A549 (cell line): Measurements from ENCODE around the gene COL5A2. TPM values are rescaled to one million over a fixed set of nuclear protein-coding genes. Genes with fewer than 3 reads are reported as not detected.

Experiments
- ATAC-seq, 2 experiments: fragments of 200-7000 bp in 1 of 2; fragments of >200 bp in 1 of 2; cut with Nextera tagmentation in 1 of 2; cut with Tn5 transposase in 1 of 2; 3 replicates each; pipeline versions ENCODE4 v1.8.0 to v1.9.1; 2018 to 2020; ENCODE audit warnings: mild to moderate bottlenecking in 1 of 2, moderate library complexity in 1 of 2
- CTCF ChIA-PET: fragments of 300-600 bp; sonication (Branson Sonifier 250); formaldehyde crosslinking; extraction: SDS; loops from one replicate; lab custom pipeline; 2021; ENCODE audit warnings: antibody characterized with exemption, inconsistent platforms; lab: Yijun Ruan, JAX
- POLR2A ChIA-PET: fragments of 350-600 bp; formaldehyde crosslinking; extraction: SDS; loops from one replicate; lab custom pipeline; 2021; ENCODE audit warnings: antibody characterized with exemption, inconsistent platforms; lab: Yijun Ruan, JAX
- DNase-seq, 2 experiments: peaks; one replicate each; pipeline versions ENCODE4 v3.0.0 to v3.0.0-alpha.2; 2011 to 2016; ENCODE audit warnings: low read depth in 1 of 2, low spot score in 1 of 2
- FAIRE-seq: peaks from 2 replicates; lab custom pipeline; 2011; peaks lifted over from hg19 to GRCh38; lab: Jason Lieb, UNC
- H3K27ac ChIP-seq, 2 experiments: fragments of >200 bp; sonication (Bioruptor Twin); formaldehyde crosslinking; 3 replicates each; pipeline ENCODE4 v1.5.1; 2016 to 2017
- H3K4me1 ChIP-seq: fragments of >200 bp; sonication (Bioruptor Twin); formaldehyde crosslinking; 3 replicates; pipeline ENCODE4 v1.6.1; 2016
- H3K4me2 ChIP-seq: fragments of >200 bp; sonication (Bioruptor Twin); formaldehyde crosslinking; 3 replicates; pipeline ENCODE4 v1.6.1; 2016
- H3K4me3 ChIP-seq: fragments of >200 bp; sonication (Bioruptor Twin); formaldehyde crosslinking; 3 replicates; pipeline ENCODE4 v1.5.1; 2016
- H3K9me3 ChIP-seq: fragments of >200 bp; sonication (Bioruptor Twin); formaldehyde crosslinking; 3 replicates; pipeline ENCODE4 v1.6.1; 2016
- CBX2 ChIP-seq: fragments of 200-600 bp; sonication (generic); IDR thresholded peaks from 2 replicates; pipeline ENCODE4 v1.6.1; 2016; ENCODE audit warnings: low read depth, mild to moderate bottlenecking, borderline replicate concordance
- CBX8 ChIP-seq: fragments of 200-600 bp; sonication (generic); IDR thresholded peaks from 2 replicates; pipeline ENCODE4 v1.6.1; 2016
- CEBPB ChIP-seq, 2 experiments: fragments of >200 bp in 1 of 2; sonication (Bioruptor Twin) in 1 of 2; formaldehyde crosslinking in 1 of 2; IDR thresholded peaks; 2 replicates each; pipeline ENCODE4 v1.6.1; 2012 to 2016
- CHD2 ChIP-seq: fragments of 150-350 bp; IDR thresholded peaks from 2 replicates; pipeline ENCODE4 v1.6.1; 2014; ENCODE audit warnings: low read length; ENCODE audit not compliant: partially characterized antibody
- CHD4 ChIP-seq: fragments of 200-600 bp; sonication (generic); IDR thresholded peaks from 2 replicates; pipeline ENCODE4 v1.6.1; 2016; ENCODE audit warnings: antibody characterized with exemption, mild to moderate bottlenecking, borderline replicate concordance
- HOXB13 ChIP-seq: fragments of 250-450 bp; sonication (Bioruptor Pico); IDR thresholded peaks from 2 replicates; pipeline ENCODE4 v1.5.0; 2020; ENCODE audit warnings: low read depth, mild to moderate bottlenecking, moderate library complexity
- HOXB5 ChIP-seq: fragments of 250-450 bp; sonication (Bioruptor Pico); IDR thresholded peaks from 2 replicates; pipeline ENCODE4 v1.5.0; 2020; ENCODE audit warnings: mild to moderate bottlenecking, moderate library complexity
- JUNB ChIP-seq: fragments of >200 bp; sonication (Bioruptor Twin); formaldehyde crosslinking; IDR thresholded peaks from 2 replicates; pipeline ENCODE4 v1.6.1; 2016
- KDM1A ChIP-seq: fragments of 200-600 bp; sonication (generic); IDR thresholded peaks from 2 replicates; pipeline ENCODE4 v1.6.1; 2016; ENCODE audit warnings: low read depth, mild to moderate bottlenecking
- MAFK ChIP-seq: fragments of 450-650 bp; IDR thresholded peaks from 2 replicates; pipeline ENCODE4 v1.6.1; 2014; ENCODE audit not compliant: partially characterized antibody
- NFE2L2 ChIP-seq: fragments of 150-350 bp; conservative IDR thresholded peaks from 2 replicates; pipeline ENCODE4 v1.6.1; 2014; ENCODE audit warnings: low read length
- NPAS2 ChIP-seq: fragments of 250-450 bp; sonication (Bioruptor Pico); IDR thresholded peaks from 2 replicates; pipeline ENCODE4 v1.8.0; 2022; ENCODE audit warnings: mild to moderate bottlenecking, moderate library complexity, borderline replicate concordance
- NR3C1 ChIP-seq: fragments of >200 bp; sonication (Bioruptor Twin); formaldehyde crosslinking; IDR thresholded peaks from 3 replicates; pipeline ENCODE4 v1.6.1; 2017
- RAD21 ChIP-seq, 2 experiments: fragments of >200 bp in 1 of 2; sonication (Bioruptor Twin) in 1 of 2; formaldehyde crosslinking in 1 of 2; IDR thresholded peaks in 1 of 2; conservative IDR thresholded peaks in 1 of 2; 2 replicates in 1 of 2; 3 replicates in 1 of 2; pipeline ENCODE4 v1.6.1; 2012 to 2018; ENCODE audit warnings: inconsistent platforms in 1 of 2
- RARB ChIP-seq: fragments of 250-450 bp; sonication (Bioruptor Pico); IDR thresholded peaks from 2 replicates; pipeline ENCODE4 v1.8.0; 2021; ENCODE audit warnings: mild to moderate bottlenecking, moderate library complexity
- RCOR1 ChIP-seq: fragments of 150-350 bp; IDR thresholded peaks from 2 replicates; pipeline ENCODE4 v1.6.1; 2014; ENCODE audit warnings: antibody characterized with exemption, low read length, low read depth
- ZC3H11A ChIP-seq: fragments of 450-650 bp; IDR thresholded peaks from 2 replicates; pipeline ENCODE4 v1.6.1; 2014; ENCODE audit warnings: antibody characterized with exemption, mild to moderate bottlenecking
- ZFP36 ChIP-seq: fragments of 450-650 bp; IDR thresholded peaks from 2 replicates; pipeline ENCODE4 v1.6.1; 2014; ENCODE audit warnings: borderline replicate concordance; ENCODE audit not compliant: partially characterized antibody
- WGBS: methylation state at CpG from one replicate; pipeline ENCODE4 v1.1.6; 2017; ENCODE audit errors: missing lambda C conversion rate; 5-methylcytosine and 5-hydroxymethylcytosine counted together
- polyA plus RNA-seq, 4 experiments: library from polyadenylated mRNA; depleted of rRNA in 3 of 4; stranded (reverse); fragments of >200 nt; fragmentation: RNase III in 1 of 4; extraction: RNeasy Plus Mini Kit Qiagen cat#74134 plus additional on column Dnase treatment in 1 of 4; gene quantifications; 2 replicates in 3 of 4; 3 replicates in 1 of 4; pipeline ENCODE4 v1.2.3, GENCODE V29; 2011 to 2017
- TF ChIP-seq, protein P1 (sequence below): IDR thresholded peaks from 2 replicates; pipeline ENCODE4 v1.6.1; 2012
- TF ChIP-seq, protein P2 (sequence below): fragments of 200-600 bp; sonication (generic); IDR thresholded peaks from 2 replicates; pipeline ENCODE4 v1.6.1; 2016; ENCODE audit warnings: antibody characterized with exemption, mild to moderate bottlenecking, moderate library complexity
- TF ChIP-seq, protein P3 (sequence below): fragments of 150-350 bp; IDR thresholded peaks from 2 replicates; pipeline ENCODE4 v1.6.1; 2014; ENCODE audit warnings: low read depth, mild to moderate bottlenecking, low read length

COL5A2 gene
- polyA plus RNA-seq, 2 of the 4 experiments (the other 2 are of a cell fraction): 152 to 215 TPM

DNA sequence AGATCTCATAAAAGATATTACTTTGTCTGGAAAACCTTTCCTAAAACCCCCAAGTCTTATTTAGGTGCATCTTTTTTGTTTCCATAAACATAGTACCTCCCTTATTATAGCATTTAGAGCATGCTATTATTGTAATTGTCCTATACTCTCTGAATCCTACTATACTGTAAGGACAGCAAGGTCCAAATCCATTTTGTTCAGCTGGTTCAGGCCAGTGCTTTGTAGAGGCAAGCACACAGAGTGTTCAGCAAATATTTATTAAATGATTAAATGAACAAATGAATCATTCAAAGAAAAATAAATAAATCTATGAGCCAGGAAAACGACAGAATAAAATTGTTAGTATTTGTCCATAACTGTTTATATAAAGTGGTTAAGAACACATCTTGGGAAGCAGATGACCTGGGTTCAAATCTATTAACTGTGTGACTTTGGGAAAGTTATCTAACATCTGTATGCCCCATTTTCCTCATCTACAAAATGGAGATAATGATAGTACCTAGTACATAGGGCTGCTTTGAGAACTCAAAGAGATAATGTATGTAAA lies 119.4 kb downstream of the COL5A2 start:
- FAIRE-seq (no peak), ATAC-seq (peak in 1 of 2 experiments; percentile 68; a peak in 3 of 6 replicates), DNase-seq (peak in 1 of 2 experiments; percentile 12)
- Histone ChIP-seq H3K27ac (no peak overlapping the region; a peak in 1 of 6 replicates), H3K4me1 (peaks cover 14% of the 10 kb centered on the region; the same call in 2 of the 3 replicates), H3K4me3 (no peak overlapping the region), H3K4me2 (no peak overlapping the region; the same call in 2 of the 3 replicates), H3K9me3 (no peaks in the 10 kb centered on the region)
- POLR2A ChIA-PET: no interaction called here
- CTCF ChIA-PET: interaction anchor here (1.3 kb wide), 1 partner anchor 352 kb away, joined by 3 read pairs; no protein-coding TSS in a partner anchor
- TF ChIP-seq JUNB (no peak), NR3C1 (no peak), ZC3H11A (no peak), ZFP36 (no peak), NPAS2 (CRISPR knock-in tag) (no peak), HOXB5 (CRISPR knock-in tag) (no peak), CBX2 (no peak), RCOR1 (no peak), CEBPB (IDR thresholded peaks at IDR 0.05) (no peak), CHD2 (no peak), KDM1A (no peak), CBX8 (no peak), NFE2L2 (no peak), CHD4 (no peak), MAFK (no peak)
- TF ChIP-seq, protein P1, sequence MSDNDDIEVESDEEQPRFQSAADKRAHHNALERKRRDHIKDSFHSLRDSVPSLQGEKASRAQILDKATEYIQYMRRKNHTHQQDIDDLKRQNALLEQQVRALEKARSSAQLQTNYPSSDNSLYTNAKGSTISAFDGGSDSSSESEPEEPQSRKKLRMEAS: no peak
- TF ChIP-seq, protein P2, sequence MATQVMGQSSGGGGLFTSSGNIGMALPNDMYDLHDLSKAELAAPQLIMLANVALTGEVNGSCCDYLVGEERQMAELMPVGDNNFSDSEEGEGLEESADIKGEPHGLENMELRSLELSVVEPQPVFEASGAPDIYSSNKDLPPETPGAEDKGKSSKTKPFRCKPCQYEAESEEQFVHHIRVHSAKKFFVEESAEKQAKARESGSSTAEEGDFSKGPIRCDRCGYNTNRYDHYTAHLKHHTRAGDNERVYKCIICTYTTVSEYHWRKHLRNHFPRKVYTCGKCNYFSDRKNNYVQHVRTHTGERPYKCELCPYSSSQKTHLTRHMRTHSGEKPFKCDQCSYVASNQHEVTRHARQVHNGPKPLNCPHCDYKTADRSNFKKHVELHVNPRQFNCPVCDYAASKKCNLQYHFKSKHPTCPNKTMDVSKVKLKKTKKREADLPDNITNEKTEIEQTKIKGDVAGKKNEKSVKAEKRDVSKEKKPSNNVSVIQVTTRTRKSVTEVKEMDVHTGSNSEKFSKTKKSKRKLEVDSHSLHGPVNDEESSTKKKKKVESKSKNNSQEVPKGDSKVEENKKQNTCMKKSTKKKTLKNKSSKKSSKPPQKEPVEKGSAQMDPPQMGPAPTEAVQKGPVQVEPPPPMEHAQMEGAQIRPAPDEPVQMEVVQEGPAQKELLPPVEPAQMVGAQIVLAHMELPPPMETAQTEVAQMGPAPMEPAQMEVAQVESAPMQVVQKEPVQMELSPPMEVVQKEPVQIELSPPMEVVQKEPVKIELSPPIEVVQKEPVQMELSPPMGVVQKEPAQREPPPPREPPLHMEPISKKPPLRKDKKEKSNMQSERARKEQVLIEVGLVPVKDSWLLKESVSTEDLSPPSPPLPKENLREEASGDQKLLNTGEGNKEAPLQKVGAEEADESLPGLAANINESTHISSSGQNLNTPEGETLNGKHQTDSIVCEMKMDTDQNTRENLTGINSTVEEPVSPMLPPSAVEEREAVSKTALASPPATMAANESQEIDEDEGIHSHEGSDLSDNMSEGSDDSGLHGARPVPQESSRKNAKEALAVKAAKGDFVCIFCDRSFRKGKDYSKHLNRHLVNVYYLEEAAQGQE: no peak
- 2% methylated on average over 1 of the region's 1 CpG for WGBS

DNA sequence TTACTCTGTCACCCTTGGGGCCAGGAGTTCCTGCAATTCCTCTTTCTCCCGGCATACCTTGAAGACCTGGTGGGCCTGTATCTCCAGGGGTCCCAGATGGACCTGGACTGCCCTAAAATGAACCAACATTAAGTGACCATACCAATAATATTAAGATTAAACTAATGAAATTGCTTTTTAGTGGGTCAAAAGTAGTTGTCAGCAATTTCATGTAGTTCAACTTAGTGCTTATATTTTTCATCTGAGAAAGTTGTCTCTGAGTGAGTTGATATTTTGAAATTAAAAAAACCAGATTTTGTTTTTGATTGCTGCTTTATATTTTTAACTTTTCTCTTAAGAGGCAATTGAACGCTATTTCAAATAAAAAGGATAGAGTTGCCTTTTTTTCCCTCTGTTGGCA lies 122.2 kb downstream of the COL5A2 start:
- H3K4me1 ChIP-seq: peaks cover 14% of the 10 kb centered on the region; the same call in 2 of the 3 replicates
- CTCF ChIA-PET: no interaction called here
- no peak overlapping the region for H3K4me2 ChIP-seq
- no peak for DNase-seq
- no peak overlapping the region for H3K4me3 ChIP-seq
- ATAC-seq: no peak; a peak in 1 of 6 replicates
- FAIRE-seq: no peak
- H3K27ac ChIP-seq: no peak overlapping the region
- TF ChIP-seq RARB: no peak
- TF ChIP-seq HOXB13: no peak
- peak; percentile 61 for TF ChIP-seq MAFK
- TF ChIP-seq CBX8: no peak
- TF ChIP-seq RAD21 (conservative IDR thresholded peaks at IDR 0.05 in 1 of 2, IDR thresholded peaks at IDR 0.05 in 1 of 2): no peak
- TF ChIP-seq, protein P3, sequence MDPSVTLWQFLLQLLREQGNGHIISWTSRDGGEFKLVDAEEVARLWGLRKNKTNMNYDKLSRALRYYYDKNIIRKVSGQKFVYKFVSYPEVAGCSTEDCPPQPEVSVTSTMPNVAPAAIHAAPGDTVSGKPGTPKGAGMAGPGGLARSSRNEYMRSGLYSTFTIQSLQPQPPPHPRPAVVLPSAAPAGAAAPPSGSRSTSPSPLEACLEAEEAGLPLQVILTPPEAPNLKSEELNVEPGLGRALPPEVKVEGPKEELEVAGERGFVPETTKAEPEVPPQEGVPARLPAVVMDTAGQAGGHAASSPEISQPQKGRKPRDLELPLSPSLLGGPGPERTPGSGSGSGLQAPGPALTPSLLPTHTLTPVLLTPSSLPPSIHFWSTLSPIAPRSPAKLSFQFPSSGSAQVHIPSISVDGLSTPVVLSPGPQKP: no peak
- TF ChIP-seq, all 56 proteins: peak for 1
- POLR2A ChIA-PET: no interaction called here
- no peaks in the 10 kb centered on the region for H3K9me3 ChIP-seq
- WGBS: 94% methylated on average over 2 of the region's 2 CpGs
